SK-N-MC (cell line): ENCODE measurements around the gene CLECL1.

Source experiments
- EZH2 ChIP-seq: fragments of 200-600 bp; sonication (generic); IDR thresholded peaks from one replicate; pipeline ENCODE4 v1.6.1; 2017; ENCODE audit warnings: antibody characterized with exemption
- FOXP2 ChIP-seq: optimal IDR thresholded peaks from 2 replicates; pipeline ENCODE3; 2011; ENCODE audit warnings: mild to moderate bottlenecking, moderate library complexity; ENCODE audit not compliant: insufficient read depth; ENCODE audit errors: extremely low read length, control extremely low read depth
- POLR2AphosphoS5 ChIP-seq: IDR thresholded peaks from 2 replicates; pipeline ENCODE4 v1.6.1; 2012; ENCODE audit warnings: mild to moderate bottlenecking, low read depth, low read length, borderline replicate concordance

DNA sequence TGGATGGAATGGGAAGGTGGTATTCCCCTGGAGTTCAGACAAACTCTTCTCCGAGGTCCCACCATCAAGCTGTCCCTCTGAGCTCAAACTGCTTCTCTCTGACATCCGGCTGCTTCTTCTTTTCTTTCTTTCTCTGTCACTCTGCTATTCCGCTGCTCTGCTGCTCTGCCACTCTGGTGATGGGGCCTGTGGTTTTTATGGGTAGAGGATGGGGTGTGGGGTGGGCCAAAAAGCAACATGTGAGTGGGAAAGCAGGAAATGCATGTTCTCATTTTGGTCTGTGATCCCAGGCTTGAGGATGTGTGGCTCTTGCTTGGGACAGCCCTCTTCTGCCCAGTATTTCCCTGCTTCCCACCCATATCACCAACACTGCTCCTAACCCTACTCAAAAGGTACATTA, 30.6 kb downstream of the CLECL1 start:
- TF ChIP-seq POLR2AphosphoS5, result no peak
- TF ChIP-seq EZH2, result no peak
- TF ChIP-seq FOXP2, result no peak
